Ecto neural progenitor cell (in vitro differentiated cells): ENCODE data around the gene ADGRD1.
A peak's percentile ranks its signal among the peaks of the same experiment; 100 is the strongest.

Experiments
- DNase-seq: peaks from one replicate; pipeline ENCODE4 v3.0.0-alpha.2; 2018; ENCODE audit warnings: low spot score

The ADGRD1 gene

DNA sequence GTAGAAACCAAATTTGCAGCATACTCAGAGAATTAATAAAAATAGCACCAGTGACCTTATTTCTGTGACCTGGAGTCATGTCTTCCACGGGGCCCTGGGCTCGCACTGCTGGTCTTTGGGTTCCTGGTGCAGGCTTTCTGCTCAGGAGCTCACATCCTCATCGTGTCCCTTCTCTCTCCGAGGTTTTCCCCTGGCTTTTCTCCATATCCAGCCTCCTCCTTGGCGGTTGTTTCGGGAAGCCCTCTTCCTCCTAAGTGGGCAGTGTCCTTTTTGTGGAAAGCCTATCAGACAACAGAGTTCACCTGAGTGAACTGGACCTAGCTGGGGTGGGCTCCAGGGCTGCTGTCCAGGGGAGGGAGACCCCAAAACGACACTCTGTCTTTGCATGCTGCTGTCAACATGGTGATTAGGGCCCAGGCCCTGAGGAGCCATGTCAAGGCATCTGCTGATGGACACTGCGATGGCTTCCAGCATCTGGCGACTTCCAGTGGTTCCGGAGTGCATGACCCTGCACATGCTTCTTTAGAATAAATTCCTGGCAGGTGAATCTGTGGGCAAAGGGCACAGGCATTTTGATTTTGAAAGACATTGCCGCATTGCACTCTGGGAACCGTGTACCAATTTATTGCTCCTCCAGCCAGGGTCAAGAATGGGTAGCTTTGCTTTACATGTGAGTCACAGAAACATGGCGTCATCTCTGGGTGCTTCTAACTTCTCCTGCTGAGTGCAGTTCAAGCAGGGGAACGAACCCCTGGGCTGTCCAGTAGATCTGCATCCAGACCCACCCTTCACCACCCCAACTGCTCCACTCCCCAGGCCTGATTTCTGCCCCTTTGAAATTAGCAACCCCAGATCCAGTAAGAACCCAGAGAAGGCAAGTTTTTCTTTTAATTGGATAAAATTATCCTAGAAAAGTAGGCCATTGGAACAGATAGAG is 136.8 kb downstream of the ADGRD1 start:
- peak; percentile 33 for DNase-seq

DNA sequence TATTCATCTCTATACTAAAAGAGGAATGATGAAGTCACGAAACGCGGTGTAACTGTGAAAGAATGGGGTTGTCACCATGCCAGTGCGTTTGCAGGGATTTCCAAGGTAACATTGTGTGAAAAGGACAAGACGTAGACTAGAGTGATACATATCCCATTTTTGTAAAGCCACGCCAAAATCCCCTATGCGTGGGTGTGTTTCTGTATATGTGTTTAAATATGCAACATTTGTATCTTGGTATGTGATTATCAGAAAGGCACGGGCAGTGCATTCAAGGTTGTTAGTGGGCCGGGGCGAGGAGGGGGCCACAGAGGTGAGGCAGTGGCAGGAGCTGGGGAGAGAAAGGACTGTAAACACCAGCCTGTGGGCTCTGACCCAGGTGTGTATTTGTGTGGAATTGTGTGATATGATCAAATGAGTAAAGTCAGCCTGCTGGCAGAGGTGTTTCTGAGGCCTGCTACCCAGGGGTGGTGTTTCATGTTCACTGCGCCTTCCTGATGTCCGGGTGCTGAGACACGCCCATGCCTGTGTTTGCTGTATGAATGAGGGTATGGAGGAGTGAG is 137.8 kb downstream of the ADGRD1 start:
- DNase-seq = no peak

DNA sequence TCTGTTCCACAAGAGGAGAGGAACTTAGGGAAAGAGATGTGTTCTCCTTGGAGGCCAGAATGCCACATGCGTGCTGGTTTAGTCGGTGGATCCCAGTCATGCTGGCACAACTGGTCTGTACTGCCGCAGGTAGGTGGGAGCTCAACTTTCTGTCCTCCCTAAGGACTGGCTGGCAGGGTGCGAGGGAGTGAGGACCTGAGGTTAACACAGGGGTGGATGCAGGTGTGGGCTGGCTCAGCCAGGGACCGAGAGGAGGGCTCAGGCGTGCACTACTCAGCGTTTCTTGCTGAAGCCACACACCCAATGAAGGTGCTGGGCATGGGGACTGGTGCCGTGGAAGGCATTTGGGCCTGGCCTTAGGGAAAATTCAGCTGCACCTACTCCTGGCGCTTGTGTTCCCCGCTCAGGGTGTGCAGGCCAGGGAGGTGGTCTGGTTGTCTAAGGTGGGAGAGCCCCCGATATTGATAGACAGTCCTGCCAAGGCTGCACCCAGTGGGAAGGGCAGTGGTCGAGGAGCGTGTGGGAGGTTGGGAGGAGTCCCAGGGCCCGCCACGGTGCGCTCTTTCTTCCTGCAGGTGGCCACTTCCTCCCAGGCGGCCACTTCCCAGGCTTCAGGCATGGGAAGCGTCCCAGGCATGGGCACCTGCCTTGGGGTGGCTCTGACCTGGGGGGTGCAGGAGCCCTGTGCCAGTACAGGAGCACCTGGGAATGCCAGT is 138.4 kb downstream of the ADGRD1 start:
- peak; percentile 45 for DNase-seq

- peak; percentile 44 for DNase-seq
These were observed 139.3 kb downstream of the ADGRD1 start for GRCh38 chr12:131092901-131093603.

- DNase-seq = peak; percentile 44
These were observed 139.9 kb downstream of the ADGRD1 start for GRCh38 chr12:131093604-131093955.

GRCh38 chr12:131093971-131094830 is 140.5 kb downstream of the ADGRD1 start:
- DNase-seq = peak; percentile 45

DNA sequence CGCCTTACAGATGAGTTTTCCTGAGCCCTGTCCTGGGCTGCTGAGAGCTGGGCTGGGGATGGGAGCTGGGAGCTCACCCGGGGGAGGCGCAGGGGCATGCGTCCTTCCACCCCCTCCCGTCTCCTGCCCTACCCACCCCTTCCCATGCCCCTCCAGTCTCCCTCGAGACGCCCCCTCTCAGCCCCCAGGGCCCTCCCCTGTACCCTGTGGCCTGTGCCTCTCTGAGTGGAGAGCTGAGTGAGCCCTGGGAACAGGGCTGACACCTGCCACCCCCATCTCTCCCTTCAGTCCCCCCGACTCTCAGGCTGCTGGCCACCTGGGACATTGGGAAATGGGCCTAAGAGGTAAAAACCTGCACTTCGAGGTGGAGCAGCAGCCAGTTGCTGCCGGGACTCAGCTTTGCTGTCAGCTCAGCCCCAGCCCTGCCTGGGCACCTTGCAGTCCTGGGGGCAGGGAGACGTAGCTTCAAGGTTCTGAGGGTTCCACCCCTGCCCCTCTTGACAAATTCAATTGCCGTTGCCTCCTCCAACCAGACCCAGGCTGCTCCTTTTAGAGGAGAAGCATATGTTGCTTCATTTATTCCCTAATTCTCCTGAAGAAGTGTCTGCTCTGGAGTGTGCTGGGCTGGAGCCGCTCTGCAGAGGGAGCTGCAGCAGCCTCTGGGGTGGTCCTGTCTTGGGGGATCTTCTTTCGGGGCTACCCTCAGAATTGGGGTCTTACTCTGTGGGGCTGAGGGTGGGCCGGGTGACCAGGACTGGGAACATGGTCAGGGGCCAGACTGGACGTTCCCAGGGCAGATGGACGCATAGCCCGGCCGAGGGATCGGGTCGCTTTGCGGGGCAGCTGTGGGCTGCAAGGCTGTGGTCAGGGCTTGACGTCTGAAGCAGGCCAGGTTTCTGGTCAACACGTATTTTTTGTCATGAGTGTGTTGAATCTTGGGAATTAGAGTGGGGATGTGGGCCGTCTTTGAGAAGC is 141.4 kb downstream of the ADGRD1 start:
- peak; percentile 43 for DNase-seq

DNA sequence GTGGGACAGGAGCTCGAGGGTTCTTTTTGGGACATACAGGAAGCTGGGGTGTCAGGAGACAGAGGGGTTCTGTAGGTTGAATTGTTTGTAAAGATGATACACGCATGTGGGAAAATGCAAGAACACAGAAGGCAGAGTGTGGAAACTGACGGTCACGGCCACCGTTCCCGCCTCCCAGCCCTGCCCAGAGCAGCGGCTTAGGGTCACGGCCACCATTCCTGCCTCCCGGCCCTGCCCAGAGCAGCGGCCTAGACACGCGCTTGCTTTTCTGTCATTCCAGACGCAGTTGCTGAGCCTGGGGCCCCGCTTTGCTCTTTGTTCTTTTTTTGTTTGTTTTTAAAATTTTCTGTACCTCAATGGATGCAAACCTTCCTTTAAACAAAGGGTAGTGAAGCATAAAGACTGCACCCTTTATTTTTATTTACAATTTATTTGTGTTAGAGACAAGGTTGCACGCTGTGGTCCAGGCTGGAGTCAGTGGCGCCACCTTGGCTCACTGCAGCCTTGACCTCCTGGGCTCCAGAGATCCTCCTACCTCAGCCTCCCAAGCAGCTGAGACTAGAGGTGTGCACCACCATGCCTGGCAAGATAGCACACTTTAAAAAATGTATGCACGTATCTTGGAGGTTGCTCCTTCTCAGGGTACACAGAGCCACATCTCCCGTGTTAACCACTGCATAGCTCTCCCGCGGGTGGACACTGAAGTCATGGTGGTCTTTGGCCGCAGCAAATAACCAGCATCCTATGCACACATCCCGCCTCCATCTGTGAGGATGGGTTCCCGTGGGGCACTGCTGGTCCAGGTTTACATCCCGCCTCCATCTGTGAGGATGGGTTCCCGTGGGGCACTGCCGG is 142.3 kb downstream of the ADGRD1 start:
- peak; percentile 42 for DNase-seq

DNA sequence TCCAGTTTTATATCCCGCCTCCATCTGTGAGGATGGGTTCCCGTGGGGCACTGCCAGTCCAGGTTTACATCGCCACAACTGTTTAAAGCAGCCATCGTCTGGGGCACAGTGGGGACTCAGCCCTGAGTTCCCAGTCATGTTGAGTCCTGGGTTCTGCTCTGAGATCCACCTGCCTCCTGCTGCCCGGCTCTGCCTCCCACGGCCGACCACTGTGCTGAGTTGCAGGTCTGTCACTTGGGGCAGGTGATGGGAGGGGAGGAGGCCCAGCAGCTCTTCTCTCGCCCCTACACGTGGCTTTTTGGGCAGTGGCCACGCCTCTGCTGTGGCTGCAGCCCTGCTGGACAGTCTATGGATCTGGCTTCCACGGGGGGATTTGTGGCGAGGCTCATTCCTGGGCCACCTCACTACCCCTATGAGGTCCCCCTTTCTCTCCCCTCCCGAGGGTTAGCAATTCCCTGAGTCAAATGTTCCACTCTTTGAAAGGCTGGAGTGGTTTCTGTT is 143.0 kb downstream of the ADGRD1 start:
- DNase-seq = no peak

- DNase-seq = peak; percentile 46
These were observed 143.8 kb downstream of the ADGRD1 start for GRCh38 chr12:131097202-131098177.

- peak; percentile 41 for DNase-seq
These were observed 144.7 kb downstream of the ADGRD1 start for GRCh38 chr12:131098178-131098981.

GRCh38 chr12:131100031-131100674 is 146.4 kb downstream of the ADGRD1 start:
- DNase-seq = no peak

- DNase-seq = peak; percentile 25
These were observed 147.3 kb downstream of the ADGRD1 start for GRCh38 chr12:131101006-131101405.

DNA sequence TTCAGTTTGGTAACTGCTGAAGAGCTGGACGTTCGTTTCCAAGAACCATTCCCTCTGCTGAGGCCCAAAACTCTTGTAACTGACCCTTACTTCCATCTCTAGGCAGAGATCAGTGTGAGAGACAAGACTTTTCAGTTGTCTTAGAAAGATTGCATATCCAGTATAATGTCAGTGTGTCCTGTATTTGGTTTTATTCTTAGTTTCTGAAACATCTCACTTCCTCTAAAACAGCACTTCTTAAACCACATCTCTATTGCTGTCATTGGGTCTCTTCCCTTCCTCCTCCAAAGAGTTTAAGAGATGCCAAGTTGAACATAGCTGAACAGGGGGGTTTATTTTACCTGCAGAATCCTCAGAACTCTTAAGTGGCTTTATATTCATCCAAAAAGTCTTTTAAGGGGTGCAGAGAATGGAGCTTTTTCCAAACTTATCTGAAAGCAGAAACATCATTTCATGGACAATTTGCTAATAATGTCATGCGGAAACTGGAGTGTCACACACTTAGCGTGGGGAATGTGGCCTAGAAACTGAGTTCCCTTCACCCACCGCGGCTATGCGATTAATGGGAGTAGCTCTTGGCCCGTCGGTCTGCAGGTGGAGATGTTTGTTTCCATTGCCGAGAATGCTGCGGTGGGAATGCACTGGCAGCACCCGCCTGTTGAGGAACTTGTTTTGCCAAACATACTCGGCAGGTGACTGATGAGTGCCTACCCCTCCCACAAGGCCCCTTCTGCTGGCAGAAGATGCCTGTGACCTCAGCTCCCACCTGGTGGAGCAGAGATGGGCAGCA is 148.2 kb downstream of the ADGRD1 start:
- no peak for DNase-seq

- DNase-seq = peak; percentile 43
These were observed 148.8 kb downstream of the ADGRD1 start for GRCh38 chr12:131102493-131102931.
